Hepatocyte (in vitro differentiated cells): ENCODE results near the gene DNAH7. TPM values are rescaled to one million over a fixed set of nuclear protein-coding genes. Genes with fewer than 3 reads are reported as not detected.
A peak's percentile ranks its signal among the peaks of the same experiment; 100 is the strongest.

Experiments used
- DNase-seq: peaks from one replicate; pipeline ENCODE4 v3.0.0-alpha.2; 2016; ENCODE audit warnings: low spot score
- H2AFZ ChIP-seq: fragments of 200-600 bp; sonication (generic); 2 replicates; pipeline ENCODE4 v1.6.0; 2016; ENCODE audit warnings: antibody characterized with exemption, mild to moderate bottlenecking
- H3K27ac ChIP-seq: fragments of 200-600 bp; sonication (generic); 2 replicates; pipeline ENCODE4 v1.5.1; 2016; ENCODE audit warnings: mild to moderate bottlenecking
- H3K27me3 ChIP-seq: fragments of 200-600 bp; sonication (generic); 2 replicates; pipeline ENCODE4 v1.6.1; 2016
- H3K36me3 ChIP-seq: fragments of 200-600 bp; sonication (generic); replicated peaks from 2 replicates; pipeline ENCODE4 v1.5.1; 2016; ENCODE audit warnings: low read depth; ENCODE audit not compliant: insufficient read depth
- H3K4me1 ChIP-seq: fragments of 200-600 bp; sonication (generic); 2 replicates; pipeline ENCODE4 v1.5.1; 2016; ENCODE audit warnings: mild to moderate bottlenecking, moderate library complexity; ENCODE audit not compliant: insufficient read depth
- H3K4me2 ChIP-seq: fragments of 200-600 bp; sonication (generic); 2 replicates; pipeline ENCODE4 v1.6.0; 2016
- H3K4me3 ChIP-seq: fragments of 200-600 bp; sonication (generic); 2 replicates; pipeline ENCODE4 v1.5.1; 2016; ENCODE audit warnings: mild to moderate bottlenecking
- H3K79me2 ChIP-seq: fragments of 200-600 bp; sonication (generic); 2 replicates; pipeline ENCODE4 v1.6.0; 2017; ENCODE audit warnings: mild to moderate bottlenecking
- H3K9me2 ChIP-seq: fragments of 200-600 bp; sonication (generic); replicated peaks from 2 replicates; pipeline ENCODE4 v1.6.0; 2017; ENCODE audit warnings: mild to moderate bottlenecking; ENCODE audit not compliant: insufficient read depth
- H3K9me3 ChIP-seq: fragments of 200-600 bp; sonication (generic); 2 replicates; pipeline ENCODE4 v1.5.1; 2016; ENCODE audit warnings: low read depth, mild to moderate bottlenecking
- H4K20me1 ChIP-seq: fragments of 200-600 bp; sonication (generic); 2 replicates; pipeline ENCODE4 v1.6.0; 2016; ENCODE audit warnings: mild to moderate bottlenecking; ENCODE audit not compliant: insufficient read depth, poor library complexity, severe bottlenecking
- CTCF ChIP-seq: fragments of 200-600 bp; sonication (generic); IDR thresholded peaks from 2 replicates; pipeline ENCODE4 v1.5.1; 2016; ENCODE audit warnings: antibody characterized with exemption, mild to moderate bottlenecking; ENCODE audit not compliant: poor library complexity
- EZH2 ChIP-seq: fragments of 200-600 bp; sonication (generic); IDR thresholded peaks from 2 replicates; pipeline ENCODE4 v1.6.1; 2016; ENCODE audit warnings: antibody characterized with exemption, mild to moderate bottlenecking, borderline replicate concordance
- EZH2phosphoT487 ChIP-seq: fragments of 200-600 bp; sonication (generic); IDR thresholded peaks from one replicate; pipeline ENCODE4 v1.6.1; 2018; ENCODE audit warnings: antibody characterized with exemption, mild to moderate bottlenecking, low read depth, moderate library complexity; ENCODE audit not compliant: unreplicated experiment, severe bottlenecking
- WGBS: methylation state at CpG from one replicate; pipeline ENCODE4 v1.1.6; 2016; ENCODE audit warnings: low lambda C conversion rate; ENCODE audit errors: missing lambda C conversion rate; 5-methylcytosine and 5-hydroxymethylcytosine counted together
- polyA plus RNA-seq: library from polyadenylated mRNA; unstranded; fragments of >200 nt; fragmentation: Nextera tagmentation; extraction: Ambion mirVana; gene quantifications from 2 replicates; pipeline ENCODE4 v1.2.1, GENCODE V29; 2016
- total RNA-seq: library from RNA; depleted of rRNA; stranded (reverse); fragments of >200 nt; gene quantifications from 2 replicates; pipeline ENCODE4 v1.2.3, GENCODE V29; 2014

Gene DNAH7
- total and polyA plus RNA-seq, 2 experiments from 2014 or later, result 0.29 to 1.2 TPM

- Histone ChIP-seq H3K9me3 (no peaks in the 10 kb centered on the region), H3K4me2 (peak overlapping the region; percentile 19), H3K79me2 (no peaks in the 10 kb centered on the region), H3K27me3 (no peaks in the 10 kb centered on the region), H4K20me1 (no peaks in the 10 kb centered on the region), H3K36me3 (no peaks in the 10 kb centered on the region), H3K4me3 (no peak overlapping the region), H3K9me2 (no peaks in the 10 kb centered on the region), H3K27ac (peak overlapping the region; percentile 54), H3K4me1 (peaks cover 14% of the 10 kb centered on the region), H2AFZ (peak overlapping the region; percentile 3)
- TF ChIP-seq CTCF (no peak), EZH2 (no peak), EZH2phosphoT487 (no peak)
- no peak for DNase-seq
- 52% methylated on average over 5 of the region's 5 CpGs for WGBS
These were observed 43.9 kb upstream of the DNAH7 start for GRCh38 chr2:196112418-196113034.

GRCh38 chr2:196108604-196109003 lies 40.0 kb upstream of the DNAH7 start:
- no peaks in the 10 kb centered on the region for H3K27me3 ChIP-seq
- no peaks in the 10 kb centered on the region for H3K9me3 ChIP-seq
- WGBS, result 72% methylated on average over 1 of the region's 1 CpG
- H3K9me2 ChIP-seq, result no peaks in the 10 kb centered on the region
- no peak overlapping the region for H2AFZ ChIP-seq
- TF ChIP-seq EZH2 (no peak), EZH2phosphoT487 (no peak), CTCF (no peak)
- no peaks in the 10 kb centered on the region for H3K79me2 ChIP-seq
- H3K4me3 ChIP-seq, result no peak overlapping the region
- H3K4me2 ChIP-seq, result no peak overlapping the region
- no peak overlapping the region for H3K27ac ChIP-seq
- no peaks in the 10 kb centered on the region for H4K20me1 ChIP-seq
- DNase-seq, result no peak
- no peaks in the 10 kb centered on the region for H3K36me3 ChIP-seq
- H3K4me1 ChIP-seq, result peaks cover 14% of the 10 kb centered on the region

- WGBS, result 91% methylated on average over 5 of the region's 5 CpGs
- no peak for DNase-seq
- Histone ChIP-seq H3K9me3 (no peaks in the 10 kb centered on the region), H3K27me3 (no peaks in the 10 kb centered on the region), H3K27ac (no peak overlapping the region), H3K79me2 (no peaks in the 10 kb centered on the region), H3K9me2 (no peaks in the 10 kb centered on the region), H4K20me1 (no peaks in the 10 kb centered on the region), H3K36me3 (no peaks in the 10 kb centered on the region), H3K4me3 (no peak overlapping the region), H3K4me1 (no peaks in the 10 kb centered on the region), H2AFZ (no peak overlapping the region), H3K4me2 (no peak overlapping the region)
- TF ChIP-seq EZH2phosphoT487, result no peak
- no peak for TF ChIP-seq EZH2
- TF ChIP-seq CTCF, result no peak
These were observed 37.3 kb upstream of the DNAH7 start for GRCh38 chr2:196105951-196106350.

GRCh38 chr2:196104066-196104465 lies 35.4 kb upstream of the DNAH7 start:
- no peak for DNase-seq
- H3K9me3 ChIP-seq, result no peaks in the 10 kb centered on the region
- H3K9me2 ChIP-seq, result no peaks in the 10 kb centered on the region
- H3K27me3 ChIP-seq, result no peaks in the 10 kb centered on the region
- H3K4me1 ChIP-seq, result no peaks in the 10 kb centered on the region
- H3K27ac ChIP-seq, result no peak overlapping the region
- no peak overlapping the region for H3K4me3 ChIP-seq
- WGBS, result 94% methylated on average over 4 of the region's 4 CpGs
- H4K20me1 ChIP-seq, result no peaks in the 10 kb centered on the region
- no peaks in the 10 kb centered on the region for H3K79me2 ChIP-seq
- no peak for TF ChIP-seq EZH2
- no peak for TF ChIP-seq EZH2phosphoT487
- TF ChIP-seq CTCF, result no peak
- no peaks in the 10 kb centered on the region for H3K36me3 ChIP-seq
- no peak overlapping the region for H2AFZ ChIP-seq
- no peak overlapping the region for H3K4me2 ChIP-seq
